A673 (cell line): ENCODE data around the gene CHTOP.
"Not testable (repeated sequence)": the region's sequence is repeated elsewhere in the genome, so short reads cannot be mapped to it uniquely, and the experiment has no call there.

Source experiments
- EZH2 ChIP-seq: fragments of 200-600 bp; sonication (generic); IDR thresholded peaks from 2 replicates; pipeline ENCODE4 v1.6.1; 2017; ENCODE audit warnings: borderline replicate concordance, low read depth, mild to moderate bottlenecking, mixed read lengths, antibody characterized with exemption, low read length; ENCODE audit not compliant: poor library complexity, severe bottlenecking
- TF ChIP-seq, protein P1 (sequence below): fragments of 300-800, 200-600 bp; sonication (generic); conservative IDR thresholded peaks from 2 replicates; pipeline ENCODE4 v1.5.1; 2017; ENCODE audit warnings: low read depth, mild to moderate bottlenecking, antibody characterized with exemption, low read length, moderate library complexity, mixed read lengths

DNA sequence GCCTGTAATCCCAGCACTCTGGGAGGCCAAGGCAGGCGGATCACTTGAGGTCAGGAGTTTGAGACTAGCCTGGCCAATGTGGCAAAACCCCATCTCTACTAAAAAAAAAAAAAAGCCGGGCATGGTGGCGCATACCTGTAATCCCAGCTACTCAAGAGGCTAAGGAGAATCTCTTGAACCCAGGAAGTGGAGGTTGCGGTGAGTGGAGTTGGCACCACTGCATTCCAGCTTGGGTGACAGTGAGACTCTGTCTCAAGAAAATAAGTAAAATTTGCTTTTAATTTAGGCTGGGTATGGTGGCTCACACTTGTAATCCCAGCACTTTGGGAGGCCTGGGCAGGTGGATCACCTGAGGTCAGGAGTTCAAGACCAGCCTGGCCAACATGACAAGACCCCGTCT is 6.3 kb downstream of the CHTOP start:
- TF ChIP-seq, protein P1, sequence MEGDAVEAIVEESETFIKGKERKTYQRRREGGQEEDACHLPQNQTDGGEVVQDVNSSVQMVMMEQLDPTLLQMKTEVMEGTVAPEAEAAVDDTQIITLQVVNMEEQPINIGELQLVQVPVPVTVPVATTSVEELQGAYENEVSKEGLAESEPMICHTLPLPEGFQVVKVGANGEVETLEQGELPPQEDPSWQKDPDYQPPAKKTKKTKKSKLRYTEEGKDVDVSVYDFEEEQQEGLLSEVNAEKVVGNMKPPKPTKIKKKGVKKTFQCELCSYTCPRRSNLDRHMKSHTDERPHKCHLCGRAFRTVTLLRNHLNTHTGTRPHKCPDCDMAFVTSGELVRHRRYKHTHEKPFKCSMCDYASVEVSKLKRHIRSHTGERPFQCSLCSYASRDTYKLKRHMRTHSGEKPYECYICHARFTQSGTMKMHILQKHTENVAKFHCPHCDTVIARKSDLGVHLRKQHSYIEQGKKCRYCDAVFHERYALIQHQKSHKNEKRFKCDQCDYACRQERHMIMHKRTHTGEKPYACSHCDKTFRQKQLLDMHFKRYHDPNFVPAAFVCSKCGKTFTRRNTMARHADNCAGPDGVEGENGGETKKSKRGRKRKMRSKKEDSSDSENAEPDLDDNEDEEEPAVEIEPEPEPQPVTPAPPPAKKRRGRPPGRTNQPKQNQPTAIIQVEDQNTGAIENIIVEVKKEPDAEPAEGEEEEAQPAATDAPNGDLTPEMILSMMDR, result not testable (repeated sequence)
- not testable (repeated sequence) for TF ChIP-seq EZH2
